ENCODE data around the gene TMEM255B.

TMEM255B gene

DNA sequence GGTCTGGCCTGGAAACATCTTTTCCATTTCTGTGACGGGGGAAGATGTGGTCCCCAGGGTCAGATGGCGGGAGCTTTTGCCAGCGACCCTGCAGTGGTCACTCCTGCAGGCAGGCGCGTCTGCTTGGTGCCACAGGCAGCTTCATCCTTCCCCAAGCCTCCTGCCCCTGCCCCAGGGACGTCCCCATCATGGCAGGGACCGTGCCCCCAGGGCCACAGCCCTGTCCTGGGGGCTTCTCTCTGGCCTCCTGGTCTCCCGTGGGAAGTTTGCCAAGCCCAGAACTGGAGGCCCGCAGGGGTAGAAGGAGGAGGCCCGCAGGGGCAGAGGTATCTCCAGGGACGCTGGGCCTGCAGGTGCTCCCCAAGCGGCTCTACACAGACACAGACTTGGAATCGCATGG lies 47.5 kb downstream of the TMEM255B start:
- no peak for DNase-seq

DNA sequence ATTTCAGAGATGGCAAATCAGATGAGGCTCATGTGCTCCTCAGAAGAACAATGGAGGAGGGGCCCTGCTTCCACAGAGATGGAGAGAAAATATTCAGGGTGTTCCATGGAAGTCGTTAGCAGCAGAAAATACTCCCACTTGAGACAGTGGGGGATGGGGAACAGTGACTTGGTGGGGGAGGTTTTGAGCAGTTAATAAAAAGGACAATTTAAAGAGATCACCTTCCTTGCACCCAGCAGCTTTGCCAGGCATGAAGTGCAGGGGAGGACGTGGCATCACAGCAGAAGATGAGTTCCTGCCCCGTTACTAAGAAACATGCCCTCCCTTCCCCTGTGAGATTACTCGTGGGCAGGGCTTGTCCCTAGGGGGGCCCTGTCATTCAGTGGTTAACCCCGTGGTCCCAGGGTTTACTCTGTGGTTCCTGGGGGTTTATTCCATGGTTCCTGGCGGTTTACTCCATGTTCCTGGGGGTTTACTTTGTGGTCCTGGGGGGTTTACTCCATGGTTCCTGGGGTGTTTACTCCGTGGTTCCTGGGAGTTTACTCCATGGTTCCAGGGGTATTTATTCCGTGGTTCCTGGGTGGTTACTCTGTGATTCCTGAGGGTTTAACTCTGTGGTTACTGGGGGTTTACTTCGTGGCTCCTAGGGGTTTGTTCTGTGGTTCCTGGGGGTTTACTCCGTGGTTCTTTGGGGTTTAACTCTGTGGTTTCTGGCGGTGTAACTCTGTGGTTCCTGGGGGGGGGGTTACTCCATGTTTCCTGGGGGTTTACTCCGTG lies 49.2 kb downstream of the TMEM255B start:
- DNase-seq, result no peak

DNA sequence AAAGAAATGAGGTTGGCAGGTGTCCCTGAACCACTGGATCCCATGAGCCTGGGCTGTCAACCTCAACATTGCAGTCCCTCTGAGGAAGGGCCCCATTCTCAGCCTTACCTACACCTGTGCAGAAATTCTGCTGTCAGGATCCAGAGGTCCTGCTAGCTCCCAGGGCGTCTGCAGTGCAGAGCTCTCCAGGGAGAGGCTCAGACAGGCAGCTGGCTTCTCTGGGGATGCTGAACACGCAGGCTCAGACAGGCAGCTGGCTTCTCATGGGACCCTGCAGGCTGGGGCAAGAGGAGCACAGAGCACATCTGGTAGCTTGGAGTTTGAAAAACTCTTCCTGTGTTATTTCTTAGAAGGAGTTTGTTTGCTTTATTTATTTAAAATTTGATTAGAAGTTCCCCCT lies 50.9 kb downstream of the TMEM255B start:
- no peak for DNase-seq

DNA sequence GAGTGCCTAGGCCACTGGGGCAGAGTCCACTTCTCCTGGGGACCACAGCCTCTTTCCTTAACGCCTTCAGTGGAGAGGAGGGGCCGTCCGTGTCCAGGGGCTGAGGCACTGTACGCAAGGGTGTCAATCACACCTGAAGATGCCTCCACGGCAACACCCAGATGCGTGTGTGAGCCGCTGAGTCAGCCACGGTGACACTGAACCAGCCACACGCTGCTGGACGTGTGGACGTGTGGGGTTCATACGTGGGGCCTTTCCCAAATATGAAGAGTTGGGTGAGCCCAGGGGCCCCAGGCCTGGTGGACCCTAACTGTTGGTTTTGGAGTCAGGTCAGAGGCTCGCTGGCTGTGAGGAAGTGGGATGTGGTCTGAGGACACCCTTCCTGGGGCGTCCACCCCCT lies 51.6 kb downstream of the TMEM255B start:
- no peak for DNase-seq

DNA sequence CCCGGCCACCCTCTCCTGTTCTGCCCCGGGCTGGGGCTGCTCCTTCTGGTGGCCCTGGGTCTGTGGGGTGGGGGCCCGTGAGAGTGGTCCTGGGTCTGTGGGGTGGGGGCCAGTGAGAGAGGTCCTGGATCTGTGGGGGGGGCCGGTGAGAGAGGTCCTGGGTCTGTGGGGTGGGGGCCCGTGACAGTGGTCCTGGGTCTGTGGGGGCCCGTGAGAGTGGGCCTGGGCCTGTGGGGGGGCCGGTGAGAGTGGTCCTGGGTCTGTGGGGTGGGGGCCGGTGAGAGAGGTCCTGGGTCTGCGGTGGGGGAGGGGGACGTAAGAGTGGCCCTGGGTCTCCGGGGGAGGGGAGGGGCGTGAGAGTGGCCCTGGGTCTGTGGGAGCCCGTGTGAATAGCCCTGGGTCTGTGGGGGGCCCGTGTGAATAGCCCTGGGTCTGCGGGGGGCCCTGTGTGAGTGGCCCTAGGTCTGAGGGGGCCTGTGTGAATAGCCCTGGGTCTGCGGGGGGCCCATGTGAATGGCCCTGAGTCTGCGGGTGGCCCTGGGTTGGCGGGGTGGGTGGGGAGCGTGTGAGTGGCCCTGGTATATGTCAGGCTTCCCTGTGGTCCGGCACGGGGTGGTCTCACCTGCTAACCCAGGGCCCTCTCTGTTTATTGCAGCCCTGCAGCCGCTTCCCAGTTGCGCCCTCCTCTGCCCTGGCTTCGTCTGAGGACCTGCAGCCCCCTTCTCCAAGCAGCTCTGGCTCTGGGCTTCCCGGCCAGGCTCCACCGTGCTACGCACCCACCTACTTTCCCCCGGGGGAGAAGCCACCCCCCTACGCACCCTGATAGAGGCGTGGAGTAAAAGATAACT lies 52.3 kb downstream of the TMEM255B start:
- no peak for DNase-seq

DNA sequence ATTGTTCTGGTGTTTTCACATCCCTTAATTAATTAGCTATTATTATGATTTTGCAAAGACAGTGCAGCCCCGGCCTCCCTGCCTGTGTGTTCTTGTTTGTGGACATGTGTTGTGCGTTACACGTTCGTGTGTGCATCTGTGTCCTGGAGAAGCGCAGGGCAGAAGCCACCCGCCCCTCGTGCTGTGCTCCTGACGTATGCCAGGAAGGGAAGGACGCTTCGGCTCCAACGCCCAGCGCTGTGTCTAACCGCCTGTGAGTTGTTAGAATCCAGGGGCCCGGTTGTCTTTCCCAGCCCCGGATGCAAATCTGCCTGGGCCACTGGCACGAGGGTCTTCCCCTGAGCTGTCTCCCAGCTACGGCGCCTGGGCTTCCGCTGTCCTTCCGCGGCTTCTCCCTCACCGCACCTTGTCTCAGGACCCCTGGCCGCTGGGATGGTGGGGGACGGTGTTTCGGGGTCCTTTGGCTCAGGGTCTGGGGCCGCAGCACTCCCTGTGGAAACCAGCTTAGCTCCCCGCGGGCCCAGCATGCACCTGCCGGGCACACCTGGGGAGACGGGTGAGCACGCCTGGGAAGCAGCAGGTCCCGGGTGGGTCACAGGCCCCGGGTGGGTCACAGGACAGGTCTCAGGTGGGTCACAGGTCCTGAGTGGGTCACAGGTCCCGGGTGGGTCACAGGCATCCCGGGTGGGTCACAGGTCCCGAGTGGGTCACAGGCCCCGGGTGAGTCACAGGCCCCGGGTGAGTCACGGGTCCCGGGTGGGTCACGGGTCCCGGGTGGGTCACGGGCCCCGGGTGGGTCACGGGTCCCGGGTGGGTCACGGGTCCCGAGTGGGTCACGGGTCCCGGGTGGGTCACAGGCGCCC lies 53.4 kb downstream of the TMEM255B start:
- DNase-seq, result no peak

DNA sequence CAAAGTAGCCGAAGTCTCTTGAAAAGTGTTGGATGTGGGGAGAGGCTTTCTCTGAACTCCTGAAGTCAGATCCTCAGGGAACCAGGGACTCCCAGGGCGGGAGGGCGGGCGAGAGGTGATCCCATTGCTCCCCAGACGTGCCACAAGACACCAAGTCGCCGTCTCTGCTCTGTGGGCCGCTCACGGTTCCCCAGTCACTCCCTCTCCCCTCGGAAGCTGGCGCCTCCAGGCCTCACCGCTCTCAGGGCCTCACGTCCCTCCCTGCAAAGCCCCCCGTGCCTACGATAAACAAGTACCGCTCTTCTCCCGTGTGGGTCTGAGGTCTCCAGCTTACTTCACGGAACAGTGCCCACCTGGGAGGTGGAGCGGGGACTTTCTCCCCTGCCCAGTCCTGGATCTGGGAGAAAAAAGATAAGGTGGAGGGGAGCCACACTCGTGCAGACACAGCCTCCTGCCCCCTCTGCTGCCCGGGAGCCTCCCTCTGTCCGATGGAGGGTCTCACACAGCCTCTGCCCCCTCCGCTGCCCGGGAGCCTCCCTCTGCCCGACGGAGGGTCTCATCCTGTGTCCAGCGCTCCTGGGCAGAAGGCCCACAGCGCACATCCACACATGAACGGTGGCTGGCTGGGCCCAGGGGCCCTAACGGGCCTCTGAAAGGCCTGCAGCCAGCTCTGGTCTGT lies 54.2 kb downstream of the TMEM255B start:
- DNase-seq, result no peak

DNA sequence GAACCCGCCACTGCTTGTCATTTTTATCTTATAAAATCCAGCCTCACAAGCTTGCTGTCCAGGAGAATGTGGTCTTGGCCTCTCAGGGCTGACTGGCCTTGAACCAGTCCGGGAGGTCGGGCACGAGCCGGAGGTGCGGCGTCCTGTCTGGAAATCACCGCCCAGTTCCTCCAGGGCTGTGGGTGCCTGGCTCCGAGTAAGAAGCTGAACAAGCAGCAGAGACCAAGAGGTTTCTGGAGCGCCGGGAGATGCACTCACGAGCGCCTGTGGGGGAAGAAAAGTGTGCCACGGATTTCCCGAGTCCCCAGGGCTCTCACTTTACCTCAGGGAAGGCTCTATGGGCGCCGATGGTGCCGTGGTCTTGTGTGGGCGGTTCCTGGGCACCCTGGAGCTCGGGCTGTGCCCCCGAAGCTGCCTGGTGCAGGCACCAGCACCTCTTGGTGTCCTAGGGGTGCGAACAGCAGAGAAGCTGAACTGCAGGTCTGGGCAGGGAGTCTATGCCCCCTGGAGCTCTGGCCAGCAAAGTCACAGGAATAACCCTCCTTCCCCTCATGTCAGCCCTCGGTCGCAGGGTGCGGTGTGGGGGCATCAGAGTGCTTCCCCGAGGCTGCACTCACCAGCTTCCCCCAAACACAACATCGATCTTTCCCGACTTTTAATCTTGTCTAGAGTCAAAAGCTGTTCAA lies 54.9 kb downstream of the TMEM255B start:
- no peak for DNase-seq

DNA sequence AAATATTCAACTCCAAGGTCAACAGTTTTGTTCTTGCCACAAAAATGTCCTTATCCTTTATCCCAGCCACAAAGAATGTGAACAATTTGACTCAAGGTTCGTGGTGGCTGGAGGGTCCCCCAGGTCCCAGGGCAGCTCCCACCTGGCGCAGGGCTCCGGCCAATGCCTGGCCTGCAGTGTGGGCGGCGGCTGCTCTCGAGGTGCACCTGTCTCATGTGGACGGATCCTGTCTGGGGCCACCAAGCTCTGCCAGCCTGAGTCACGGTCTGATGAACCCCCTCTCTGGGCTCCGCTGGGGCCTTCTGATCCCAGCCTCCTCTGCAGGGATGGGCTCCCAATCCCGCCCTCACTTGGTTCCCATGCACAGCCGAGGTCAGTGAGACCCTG lies 55.4 kb downstream of the TMEM255B start:
- no peak for DNase-seq

DNA sequence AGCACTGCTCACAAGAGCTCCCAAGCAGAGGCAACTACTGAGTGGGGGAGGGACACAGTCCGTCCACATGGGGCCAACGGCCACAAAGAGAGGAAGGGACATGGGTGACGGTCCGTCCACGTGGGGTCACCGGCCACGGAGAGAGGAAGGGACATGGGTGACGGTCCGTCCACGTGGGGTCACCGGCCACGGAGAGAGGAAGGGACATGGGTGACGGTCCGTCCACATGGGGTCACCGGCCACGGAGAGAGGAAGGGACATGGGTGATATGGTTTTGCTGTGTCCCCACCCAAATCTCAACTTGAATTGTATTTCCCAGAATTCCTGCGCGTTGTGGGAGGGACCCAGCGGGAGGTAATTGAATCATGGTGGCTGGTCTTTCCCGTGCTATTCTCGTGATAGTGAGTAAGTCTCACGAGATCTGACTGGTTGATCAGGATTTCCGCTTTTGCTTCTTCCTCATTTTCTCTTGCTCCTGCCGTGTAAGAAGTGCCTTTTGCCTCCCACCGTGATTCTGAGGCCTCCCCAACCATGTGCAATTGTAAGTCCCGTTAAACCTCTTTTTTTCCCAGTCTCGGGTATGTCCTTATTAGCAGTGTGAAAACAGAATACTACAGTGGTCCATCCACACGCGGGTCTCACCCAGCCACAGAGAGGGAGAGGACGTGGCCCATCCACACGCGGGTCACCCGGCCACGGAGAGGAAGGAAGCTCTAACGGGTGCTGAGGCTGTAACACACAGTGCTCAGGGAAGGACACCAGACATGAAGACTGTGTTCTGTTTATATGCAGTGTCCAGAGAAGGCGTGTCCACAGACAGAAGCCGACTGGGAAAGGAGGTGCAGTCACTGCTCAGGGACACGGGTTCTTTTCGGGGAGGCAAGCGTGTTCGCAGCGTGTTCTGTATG lies 56.4 kb downstream of the TMEM255B start:
- DNase-seq, result peak; percentile 41 to 44

DNA sequence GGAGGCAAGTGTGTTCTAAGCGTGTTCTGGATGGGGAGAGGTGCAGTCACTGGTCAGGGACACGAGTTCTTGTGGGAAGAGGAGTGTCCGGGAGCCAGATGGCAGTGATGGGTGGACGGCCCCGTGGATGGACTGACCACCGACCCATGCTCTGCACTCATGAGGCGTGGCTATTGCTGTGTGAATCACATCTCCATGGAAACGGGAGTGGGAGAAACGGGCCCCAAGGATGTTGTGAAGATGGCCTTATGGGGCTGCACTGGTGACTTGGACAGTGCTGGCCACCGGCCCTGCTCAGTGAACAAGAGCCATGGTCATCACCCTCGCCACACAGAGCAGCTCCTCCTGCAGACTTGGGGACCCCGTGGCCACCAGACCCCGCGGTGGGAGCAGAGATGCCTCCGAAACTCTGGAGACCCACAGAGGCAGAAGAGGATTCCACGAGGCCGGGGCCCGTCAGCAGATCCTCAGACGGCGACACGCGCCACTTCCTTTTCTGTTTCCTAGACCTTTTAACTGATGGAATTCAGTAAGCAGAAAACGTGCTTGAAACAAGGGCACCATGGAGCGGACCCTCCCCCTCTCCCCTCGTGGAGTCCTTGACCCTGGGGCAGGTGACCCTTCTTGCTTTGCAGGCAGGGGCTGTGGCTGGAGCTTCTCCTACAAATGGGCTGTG lies 57.4 kb downstream of the TMEM255B start:
- DNase-seq, result no peak

DNA sequence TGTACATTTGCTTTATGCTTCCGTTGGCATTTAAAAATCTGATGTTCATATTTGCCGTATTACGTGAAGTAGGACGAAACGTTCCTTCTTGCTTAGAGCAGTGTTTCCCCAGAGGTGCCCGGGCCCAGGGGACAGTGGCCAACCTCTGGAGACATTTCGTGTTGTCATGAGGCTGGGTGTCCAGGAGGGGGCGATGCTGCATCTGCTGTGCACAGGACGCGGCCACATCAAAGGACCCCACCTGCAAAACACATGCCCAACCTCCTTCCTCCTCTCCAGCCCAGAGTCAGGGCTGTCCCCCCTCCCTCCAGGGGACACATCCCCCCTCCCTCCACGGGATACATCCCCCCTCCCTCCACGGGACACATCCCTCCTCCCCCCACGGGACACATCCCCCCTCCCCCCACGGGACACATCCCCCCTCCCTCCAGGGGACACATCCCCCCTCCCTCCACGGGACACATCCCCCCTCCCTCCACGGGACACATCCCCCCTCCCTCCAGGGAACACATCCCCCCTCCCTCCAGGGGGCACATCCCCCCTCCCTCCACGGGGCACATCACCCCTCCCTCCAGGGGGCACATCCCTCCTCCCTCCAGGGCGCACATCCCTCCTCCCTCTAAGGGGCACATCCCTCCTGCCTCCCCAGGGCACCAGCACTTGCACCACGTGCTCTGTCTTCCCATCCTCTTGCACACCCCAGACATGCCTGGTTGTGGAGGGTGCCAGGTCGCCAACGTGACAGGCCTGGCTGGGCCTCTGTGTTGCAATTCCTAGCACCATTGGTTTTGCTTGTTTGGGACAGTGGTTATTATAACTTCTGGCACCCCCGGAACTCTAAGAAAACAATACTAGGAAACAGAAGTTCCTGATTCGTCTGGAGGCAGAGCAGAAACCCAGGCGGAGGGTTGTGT lies 58.2 kb downstream of the TMEM255B start:
- peak; percentile 84 to 86 for DNase-seq

DNA sequence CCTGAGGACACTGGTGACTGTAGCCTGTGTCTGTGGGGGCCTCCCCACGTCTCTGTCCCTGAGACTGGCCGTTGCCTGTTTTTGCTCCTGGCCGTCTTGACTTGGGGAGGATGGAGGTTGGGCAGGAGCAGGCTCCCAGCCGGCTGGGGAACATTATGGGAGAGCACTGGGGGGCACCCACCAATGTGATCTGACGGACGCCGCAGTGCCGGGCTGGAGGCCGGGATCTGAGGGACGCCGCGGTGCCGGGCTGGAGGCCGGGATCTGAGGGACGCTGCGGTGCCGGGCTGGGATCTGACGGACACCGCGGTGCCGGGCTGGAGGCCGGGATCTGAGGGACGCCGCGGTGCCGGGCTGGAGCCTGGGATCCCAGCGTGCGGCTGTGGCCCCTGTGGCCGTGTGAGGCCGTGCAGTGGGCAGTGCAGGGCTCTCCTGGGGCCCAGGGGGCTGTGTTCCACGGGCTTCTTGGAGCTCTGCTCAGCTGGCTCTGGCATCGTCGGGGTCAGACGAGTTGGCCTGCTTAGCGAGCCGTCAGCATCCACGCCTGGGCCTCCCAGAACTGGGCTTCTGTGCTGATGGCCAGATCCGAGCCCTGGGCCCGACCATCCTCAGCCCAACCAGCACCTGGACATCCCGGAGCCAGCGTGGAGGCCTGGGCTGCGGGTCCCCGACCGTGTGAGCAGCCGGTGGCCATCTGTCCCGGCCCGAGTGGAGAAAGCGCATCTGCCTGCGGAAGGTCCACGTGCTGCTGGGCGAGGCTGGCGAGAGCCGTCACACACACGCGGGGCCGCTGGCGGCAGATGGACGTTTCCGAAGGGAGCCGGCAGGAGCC lies 59.0 kb downstream of the TMEM255B start:
- no peak for DNase-seq

DNA sequence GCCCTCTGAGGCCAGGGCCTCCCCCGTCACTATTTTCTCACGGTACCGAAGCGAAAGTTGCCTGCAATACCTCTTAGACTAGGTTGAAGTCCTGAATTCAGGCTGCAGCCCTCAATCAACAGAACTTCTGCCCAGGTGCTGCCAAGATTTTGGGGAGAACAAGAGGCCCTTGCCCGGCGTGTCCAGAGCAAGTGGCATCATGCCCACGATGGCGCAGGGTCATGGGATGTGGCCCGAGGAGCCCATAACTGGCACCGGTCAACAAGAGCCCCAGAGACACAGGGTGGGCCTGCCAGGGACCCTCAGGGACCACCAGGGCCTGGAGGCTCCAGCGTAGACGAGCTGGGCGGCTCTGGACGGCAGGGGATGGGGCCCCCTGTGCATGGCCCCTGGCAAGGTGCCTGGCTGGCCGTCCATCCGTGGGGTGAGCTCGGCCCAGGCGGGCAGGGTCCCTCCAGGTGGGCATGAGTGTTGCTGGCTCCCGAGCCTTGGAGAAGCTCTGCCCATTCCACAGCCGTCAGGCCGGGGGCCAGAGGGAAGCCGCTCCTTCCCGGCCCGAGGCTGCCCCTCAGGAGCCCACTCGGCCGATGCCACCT lies 59.8 kb downstream of the TMEM255B start:
- no peak for DNase-seq

DNA sequence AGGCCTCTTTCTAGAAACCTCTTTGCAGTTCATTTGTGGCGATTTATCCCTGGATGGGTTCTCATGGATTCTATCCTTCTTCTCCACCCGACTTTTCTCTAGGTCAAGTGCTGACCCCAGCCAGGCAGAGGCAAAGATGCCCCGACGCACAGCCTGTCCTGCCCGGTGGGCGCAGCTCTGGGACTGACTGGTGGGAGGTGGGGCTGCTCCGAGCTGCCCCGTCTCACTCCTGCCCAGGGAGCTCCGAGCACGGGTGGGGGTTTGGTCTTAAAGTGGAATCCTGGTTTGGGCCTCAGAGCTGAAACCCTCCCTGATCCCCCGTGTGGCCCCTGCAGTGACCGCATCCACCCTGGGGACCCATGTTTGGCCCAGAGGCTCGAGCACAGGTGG lies 60.3 kb downstream of the TMEM255B start:
- DNase-seq, result no peak

DNA sequence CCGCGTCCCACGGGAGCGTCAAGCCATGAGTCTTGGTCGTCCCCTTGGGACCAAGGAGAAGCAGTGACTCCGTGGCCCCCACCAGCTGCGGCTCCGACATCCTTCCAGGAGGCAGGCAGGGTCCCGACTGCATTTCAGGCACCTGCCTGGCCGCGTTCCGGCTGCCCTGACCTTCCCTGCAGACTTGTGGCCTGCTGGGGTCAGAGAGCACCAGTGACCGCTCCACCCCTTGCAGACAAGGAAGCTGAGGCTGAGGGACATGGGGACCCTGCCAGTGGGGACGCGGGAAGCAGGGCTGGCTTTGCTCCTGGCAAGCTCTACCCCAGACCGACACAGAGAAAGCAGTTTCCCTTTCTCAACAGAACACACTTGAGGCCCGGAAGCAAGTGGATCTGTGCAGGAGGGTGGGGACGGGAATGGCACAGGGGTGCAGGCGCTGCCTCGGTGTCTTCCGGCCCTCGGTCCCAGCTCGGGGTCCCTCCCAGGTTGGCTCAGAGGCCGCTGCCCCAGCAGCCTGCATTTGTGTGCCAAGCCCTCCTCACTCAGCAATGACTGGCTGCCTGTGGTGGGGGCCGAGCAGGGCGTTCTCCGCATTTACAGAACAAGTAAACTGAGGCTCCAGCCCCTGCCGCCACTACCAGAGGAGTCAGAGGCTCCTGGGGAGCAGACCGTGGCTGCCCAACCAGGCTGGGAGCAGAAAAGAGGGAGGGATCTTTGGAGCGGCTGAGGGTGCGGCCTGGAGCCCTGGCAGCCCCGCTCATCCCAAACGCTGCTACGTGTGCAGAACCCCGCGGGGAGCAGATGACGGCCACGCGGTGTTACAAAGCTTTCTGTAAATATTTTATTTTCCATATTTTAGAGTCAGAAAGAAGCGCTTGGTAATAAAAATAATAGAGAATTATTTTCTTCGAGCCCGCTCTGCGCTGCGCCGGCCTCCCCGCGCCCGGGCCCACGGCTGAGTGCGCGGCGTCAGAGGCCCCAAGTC lies 61.0 kb downstream of the TMEM255B start:
- no peak for DNase-seq

All from CD4-positive, alpha-beta T cell treated with Interleukin-1 beta for 1 hour (primary cell).